Spleen (tissue), 11 donors: ENCODE results near the gene MTSS2. TPM values are rescaled to one million over a fixed set of nuclear protein-coding genes. Genes with fewer than 3 reads are reported as not detected.

Experiments used
- DNase-seq: peaks from one replicate; pipeline ENCODE4 v3.0.0-alpha.2; 2020
- H3K27ac ChIP-seq, 8 donors: fragments of 200-600 bp; sonication (generic) in 7 of 8; 1 replicate in 4 of 8; 2 replicates in 4 of 8; pipeline versions ENCODE4 v1.5.0 to v1.8.0; 2016 to 2021; ENCODE audit warnings: inconsistent platforms in 4 of 8, mild to moderate bottlenecking in 4 of 8, moderate library complexity in 1 of 8
- H3K27me3 ChIP-seq, 7 donors: fragments of 200-600 bp; sonication (generic) in 6 of 7; replicated peaks in 1 of 7; 1 replicate in 4 of 7; 2 replicates in 3 of 7; pipeline versions ENCODE4 v1.5.0 to v1.8.0; 2016 to 2021; ENCODE audit warnings: inconsistent platforms in 3 of 7, mild to moderate bottlenecking in 1 of 7
- H3K36me3 ChIP-seq, 6 donors: fragments of 200-600 bp; sonication (generic) in 5 of 6; 1 replicate in 4 of 6; 2 replicates in 2 of 6; pipeline versions ENCODE4 v1.5.0 to v1.8.0; 2016 to 2021; ENCODE audit warnings: inconsistent platforms in 2 of 6
- H3K4me1 ChIP-seq, 6 donors: fragments of 200-600 bp; sonication (generic) in 5 of 6; 1 replicate in 3 of 6; 2 replicates in 3 of 6; pipeline versions ENCODE4 v1.5.0 to v1.8.0; 2016 to 2021; ENCODE audit warnings: inconsistent platforms in 3 of 6
- H3K4me3 ChIP-seq, 8 donors: fragments of 200-600 bp; sonication (generic) in 7 of 8; 1 replicate in 4 of 8; 2 replicates in 4 of 8; pipeline versions ENCODE4 v1.5.0 to v1.8.0; 2016 to 2021; ENCODE audit warnings: inconsistent platforms in 4 of 8, mild to moderate bottlenecking in 4 of 8, moderate library complexity in 2 of 8
- H3K9me3 ChIP-seq, 8 donors: fragments of 200-600 bp; sonication (generic) in 7 of 8; 1 replicate in 4 of 8; 2 replicates in 4 of 8; pipeline versions ENCODE4 v1.5.0 to v1.8.0; 2016 to 2021; ENCODE audit warnings: inconsistent platforms in 4 of 8
- CTCF ChIP-seq, 11 experiments: fragments of 200-600 bp in 7 of 11; fragments of 450-650 bp in 4 of 11; sonication (generic) in 4 of 11; IDR thresholded peaks in 8 of 11; conservative IDR thresholded peaks in 3 of 11; 1 replicate in 7 of 11; 2 replicates in 4 of 11; pipeline versions ENCODE4 v1.4.0 to v1.8.0; 2016 to 2021; ENCODE audit warnings: antibody characterized with exemption in 11 of 11, inconsistent platforms in 4 of 11, mild to moderate bottlenecking in 1 of 11
- POLR2A ChIP-seq, 3 donors: fragments of 450-650 bp; IDR thresholded peaks; one replicate each; pipeline ENCODE4 v1.5.1; 2017; ENCODE audit warnings: antibody characterized with exemption in 3 of 3, mild to moderate bottlenecking in 1 of 3
- POLR2AphosphoS5 ChIP-seq, 3 donors: sonication (generic); formaldehyde crosslinking; IDR thresholded peaks; one replicate each; pipeline ENCODE4 v1.5.1; 2017; ENCODE audit warnings: antibody characterized with exemption in 3 of 3
- WGBS, 5 donors: extraction: QIAGEN DNeasy Blood & Tissue Kit in 3 of 5; methylation state at CpG; one replicate each; pipeline versions ENCODE4 v1.1.5 to v1.1.7; 2013 to 2018; 5-methylcytosine and 5-hydroxymethylcytosine counted together
- intact Hi-C: fragments of 100-400 bp; cut with DNase I; formaldehyde crosslinking; loops from one replicate; pipeline ENCODE4 v1.15.0; 2023; ENCODE audit warnings: low total_unique reads
- polyA plus RNA-seq, 3 donors: library from polyadenylated mRNA; stranded (reverse); fragments of 200-250 nt; gene quantifications; one replicate each; pipeline ENCODE4 v1.2.1, GENCODE V29; 2013
- total RNA-seq, 7 donors: library from RNA; depleted of rRNA in 3 of 7; stranded (reverse); fragments of >200 nt in 3 of 7; fragmentation: NEBNext Ultra II Directional in 4 of 7; extraction: Animal tissue kit (Norgen Biotek cat#: 25700) in 4 of 7; gene quantifications; one replicate each; pipeline versions ENCODE4 v1.1.0 to v1.2.1, GENCODE V29; 2016 to 2021
- donor health status: healthy with polysubstance abuse.
- donor health status: DM: no; HTN: no; CAD: no; lungs with moderate emphysema.
- donor health status: DM: no; HTN: no; CAD: no.
- donor health status: Bipolar disorder and iron deficiency.
- donor health status: healthy.
- donor health status: DM: no; HTN: no; CAD: no.
- donor health status: DM: yes; HTN: yes; CAD: no.

The MTSS2 gene
- total and polyA plus RNA-seq, 10 donors = 9.0 to 116 (median 94.1) TPM

- Histone ChIP-seq H3K4me3 (no peak overlapping the region), H3K27ac (peak overlapping the region in 7 of 8 donors; percentile 5 to 87 (median 73)), H3K36me3 (peaks cover 0 to 76% (median 4%) of the 10 kb centered on the region in 6 donors), H3K4me1 (peaks cover 23 to 98% (median 78%) of the 10 kb centered on the region in 6 donors), H3K9me3 (no peaks in the 10 kb centered on the region), H3K27me3 (no peaks in the 10 kb centered on the region)
- TF ChIP-seq POLR2AphosphoS5 (IDR thresholded peaks at IDR 0.05) (peak in 1 of 3 donors; percentile 19), POLR2A (IDR thresholded peaks at IDR 0.05) (no peak)
- intact Hi-C loops = no loop called here
- WGBS, 5 donors = 67 to 77% (median 75%) methylated on average over 12 to 14 of the region's 14 CpGs
- DNase-seq = no peak
Measured at GRCh38 chr16:70711211-70712031, 25.6 kb upstream of the MTSS2 start.

GRCh38 chr16:70710422-70711210 lies 24.8 kb upstream of the MTSS2 start:
- WGBS, 5 donors = 89 to 92% (median 91%) methylated on average over 29 to 31 of the region's 31 CpGs
- Histone ChIP-seq H3K9me3 (no peaks in the 10 kb centered on the region), H3K4me1 (peaks cover 29 to 98% (median 74%) of the 10 kb centered on the region in 6 donors), H3K27ac (peak overlapping the region; percentile 6 to 87 (median 70)), H3K36me3 (peaks cover 0 to 80% (median 4%) of the 10 kb centered on the region in 6 donors), H3K4me3 (no peak overlapping the region), H3K27me3 (no peaks in the 10 kb centered on the region)
- TF ChIP-seq CTCF (IDR thresholded peaks at IDR 0.05 in 8 of 11, conservative IDR thresholded peaks at IDR 0.05 in 3 of 11) (no peak), POLR2A (IDR thresholded peaks at IDR 0.05) (no peak), POLR2AphosphoS5 (IDR thresholded peaks at IDR 0.05) (no peak)
- DNase-seq = no peak
- intact Hi-C loops = no loop called here

GRCh38 chr16:70709942-70710341 lies 24.1 kb upstream of the MTSS2 start:
- intact Hi-C loops = no loop called here
- Histone ChIP-seq H3K27me3 (no peaks in the 10 kb centered on the region), H3K36me3 (peaks cover 0 to 86% (median 4%) of the 10 kb centered on the region in 6 donors), H3K27ac (peak overlapping the region; percentile 9 to 87 (median 70)), H3K4me1 (peaks cover 26 to 98% (median 73%) of the 10 kb centered on the region in 6 donors), H3K9me3 (no peaks in the 10 kb centered on the region), H3K4me3 (no peak overlapping the region)
- TF ChIP-seq POLR2AphosphoS5 (IDR thresholded peaks at IDR 0.05) = peak; percentile 88 to 93 (median 91)
- TF ChIP-seq CTCF (IDR thresholded peaks at IDR 0.05 in 8 of 11, conservative IDR thresholded peaks at IDR 0.05 in 3 of 11) = peak in 2 of 11 experiments; percentile 8 to 14
- TF ChIP-seq POLR2A (IDR thresholded peaks at IDR 0.05) = no peak
- peak; percentile 90 for DNase-seq
- 9 to 29% (median 25%) methylated on average over 7 of the region's 7 CpGs; no CpG with 5 or more reads in 1 of the 5 donors for WGBS, 5 donors

- H3K27me3 ChIP-seq = no peaks in the 10 kb centered on the region
- H3K36me3 ChIP-seq = peaks cover 0 to 91% (median 4%) of the 10 kb centered on the region in 6 donors
- TF ChIP-seq POLR2AphosphoS5 (IDR thresholded peaks at IDR 0.05) (no peak), CTCF (IDR thresholded peaks at IDR 0.05 in 8 of 11, conservative IDR thresholded peaks at IDR 0.05 in 3 of 11) (no peak), POLR2A (IDR thresholded peaks at IDR 0.05) (no peak)
- intact Hi-C loops = no loop called here
- no peaks in the 10 kb centered on the region for H3K9me3 ChIP-seq
- H3K4me3 ChIP-seq = no peak overlapping the region
- DNase-seq = no peak
- WGBS, 5 donors = 56 to 90% (median 80%) methylated on average over 2 to 5 of the region's 5 CpGs
- H3K4me1 ChIP-seq = peaks cover 22 to 98% (median 74%) of the 10 kb centered on the region in 6 donors
- H3K27ac ChIP-seq = peak overlapping the region; percentile 9 to 87 (median 70)
Measured at GRCh38 chr16:70709457-70709856, 23.6 kb upstream of the MTSS2 start.
